GM18519 (cell line): ENCODE results near the gene GOLT1B.

ENCODE experiments used
- ATAC-seq: cut with Tn5 transposase; IDR thresholded peaks from one replicate; pipeline ENCODE4 v1.9.1; 2021; ENCODE audit warnings: mild to moderate bottlenecking, moderate library complexity; ENCODE audit not compliant: unreplicated experiment, low FRiP score

GOLT1B gene

DNA sequence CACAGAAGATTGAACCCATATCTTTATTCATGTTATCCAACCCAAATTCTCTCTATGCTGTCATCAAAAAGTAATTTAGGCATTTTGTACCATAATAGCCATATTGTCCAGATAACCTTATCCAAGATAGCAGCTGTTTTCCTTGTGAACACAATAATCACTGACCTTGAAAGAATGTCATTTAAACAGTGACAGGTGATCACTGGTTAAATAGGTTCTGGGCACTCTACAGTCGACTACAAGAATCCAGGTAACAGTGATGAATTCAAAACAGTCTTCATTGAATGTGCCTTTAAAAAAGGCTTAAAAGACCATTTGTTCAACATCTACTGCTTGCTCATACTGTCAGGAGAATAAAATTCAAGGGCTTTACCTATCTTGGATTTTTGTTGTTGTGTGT is 20.0 kb downstream of the GOLT1B start:
- no peak for ATAC-seq

DNA sequence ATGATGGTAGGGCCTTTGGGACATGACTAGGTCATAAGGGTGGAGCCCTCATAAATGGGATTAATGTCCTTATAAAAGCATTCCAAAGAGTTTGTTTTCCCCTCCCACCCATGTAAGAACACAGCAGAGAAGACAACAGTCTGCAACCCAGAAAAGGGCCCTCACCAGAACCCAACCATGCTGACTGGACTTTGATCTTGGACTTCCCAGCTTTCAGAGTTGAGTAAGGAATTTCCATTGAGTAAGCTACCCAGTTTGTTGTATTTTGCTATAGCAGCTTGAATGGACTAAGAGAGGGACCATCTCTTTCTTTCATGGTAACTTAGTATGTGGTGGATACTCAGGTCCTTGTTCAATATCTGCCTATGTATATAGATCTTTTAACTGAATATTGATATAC is 21.6 kb downstream of the GOLT1B start:
- ATAC-seq, result no peak

DNA sequence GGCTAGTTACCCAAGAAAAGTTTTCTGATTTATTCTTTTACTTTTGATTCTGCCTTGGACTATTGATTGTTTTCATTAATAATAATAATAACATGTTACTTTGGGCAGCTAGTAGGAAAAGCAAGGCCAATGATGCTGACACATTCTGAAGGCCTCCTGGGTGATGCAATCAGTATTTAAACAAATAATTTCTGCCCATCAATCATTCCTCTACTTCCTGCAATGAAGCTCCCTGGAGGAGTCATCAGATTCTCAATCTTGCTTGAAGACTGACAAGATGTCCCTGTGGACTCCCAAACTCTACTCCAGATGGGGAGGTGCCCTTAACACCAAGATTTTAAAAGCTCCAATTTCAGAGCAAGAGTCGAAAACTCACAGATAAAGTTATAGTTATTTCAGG is 24.5 kb downstream of the GOLT1B start, which contains the start of gene SPX:
Gene SPX, plus strand, starts transcription at position 244 of the 400 bp plus-strand sequence. CDS start 177 bp downstream, outside the sequence.
- ATAC-seq, result no peak

DNA sequence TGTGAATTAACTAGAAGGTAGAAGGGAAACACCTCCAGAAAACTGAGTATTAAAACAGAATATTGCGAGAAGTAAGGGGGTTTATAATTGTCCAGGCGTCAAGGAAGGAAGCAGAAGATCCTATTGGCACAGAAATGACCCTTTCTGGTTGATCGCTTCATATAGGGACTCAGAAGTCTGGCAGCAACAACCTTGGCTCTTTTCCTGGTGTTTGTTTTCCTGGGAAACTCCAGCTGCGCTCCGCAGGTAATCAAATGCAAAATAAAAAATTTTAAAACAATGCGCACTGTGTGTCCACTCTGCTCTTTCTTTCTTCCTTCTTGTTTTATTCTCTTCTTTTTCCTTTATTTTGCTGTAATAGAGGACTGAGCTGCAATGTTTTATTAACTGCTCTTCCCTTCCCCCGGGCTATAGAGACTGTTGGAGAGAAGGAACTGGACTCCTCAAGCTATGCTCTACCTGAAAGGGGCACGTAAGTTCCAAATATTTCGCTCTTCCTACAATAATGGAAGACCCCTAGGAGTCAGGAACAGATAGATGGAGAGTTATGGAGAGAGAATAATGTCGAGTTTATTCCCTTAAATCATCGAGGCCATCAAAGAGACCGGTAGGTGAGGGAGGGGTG is 25.2 kb downstream of the GOLT1B start:
- no peak for ATAC-seq

DNA sequence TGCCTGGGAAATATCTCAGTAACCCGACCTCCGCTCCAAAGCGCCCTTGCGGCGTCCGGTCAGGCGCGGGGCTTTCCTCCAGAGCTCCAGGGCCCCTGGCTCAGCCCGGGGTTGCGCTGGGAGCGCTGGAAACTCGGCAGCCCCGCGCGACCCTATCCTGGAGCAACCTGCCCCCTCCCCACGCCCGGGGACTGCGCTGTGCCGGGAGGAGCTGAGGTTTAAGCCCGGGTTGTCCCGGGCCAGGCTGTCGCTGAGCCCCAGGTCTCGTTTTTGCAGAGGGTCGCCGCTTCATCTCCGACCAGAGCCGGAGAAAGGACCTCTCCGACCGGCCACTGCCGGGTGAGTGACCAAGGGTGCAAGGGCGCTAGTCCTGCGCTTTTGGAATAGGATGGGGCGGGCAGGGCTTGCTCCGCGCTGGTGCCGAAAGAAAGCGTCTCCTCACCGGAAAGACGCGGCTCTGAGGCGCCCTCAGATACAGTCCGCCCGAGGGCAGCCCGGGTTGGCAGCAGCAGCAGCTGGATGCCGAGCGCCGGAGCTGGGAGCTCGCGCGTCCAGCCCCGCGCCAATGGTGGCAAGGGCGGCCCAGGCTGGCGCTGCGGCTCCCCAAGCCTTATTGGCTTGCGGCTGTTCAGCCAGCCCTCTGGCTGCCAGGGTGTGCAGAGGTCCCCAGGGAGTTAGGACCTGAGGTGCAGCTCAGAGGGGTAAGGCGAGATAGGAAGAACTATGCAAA is 26.0 kb downstream of the GOLT1B start:
- ATAC-seq, result peak; percentile 88

DNA sequence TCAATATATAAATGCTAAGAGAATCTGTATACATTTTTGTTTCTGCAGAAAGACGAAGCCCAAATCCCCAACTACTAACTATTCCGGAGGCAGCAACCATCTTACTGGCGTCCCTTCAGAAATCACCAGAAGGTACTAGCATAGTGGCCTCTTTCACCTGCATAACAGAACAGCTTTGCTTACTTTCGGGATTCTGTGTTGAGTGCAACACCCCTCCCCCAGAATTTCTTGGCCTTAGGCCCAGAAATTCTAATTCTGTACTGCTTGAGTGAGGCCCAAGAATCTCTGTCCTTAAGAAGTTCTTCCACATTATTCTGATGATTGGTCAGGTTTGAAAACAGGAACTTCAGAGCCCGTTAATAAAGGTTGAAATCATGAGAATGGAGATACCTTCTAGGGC is 27.4 kb downstream of the GOLT1B start:
- ATAC-seq, result no peak

DNA sequence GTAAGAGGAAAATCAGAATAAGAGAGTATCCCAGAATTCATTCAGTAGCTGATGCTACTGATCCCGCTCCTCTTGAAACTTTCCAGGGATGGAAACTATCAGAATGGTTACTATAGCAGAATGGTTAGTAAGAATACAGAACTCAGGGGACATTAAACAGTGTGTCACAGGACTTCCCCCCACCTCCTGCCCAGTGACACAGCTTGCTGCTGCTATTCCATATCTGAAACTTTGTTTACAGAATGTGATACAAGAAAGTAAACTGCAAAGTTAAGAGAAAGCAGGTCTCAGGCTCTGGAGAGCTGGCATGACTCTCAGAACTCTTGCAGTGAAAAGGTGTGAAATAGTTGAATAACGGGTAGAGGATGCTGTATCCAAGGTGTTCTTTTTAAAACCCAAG is 27.9 kb downstream of the GOLT1B start:
- no peak for ATAC-seq

DNA sequence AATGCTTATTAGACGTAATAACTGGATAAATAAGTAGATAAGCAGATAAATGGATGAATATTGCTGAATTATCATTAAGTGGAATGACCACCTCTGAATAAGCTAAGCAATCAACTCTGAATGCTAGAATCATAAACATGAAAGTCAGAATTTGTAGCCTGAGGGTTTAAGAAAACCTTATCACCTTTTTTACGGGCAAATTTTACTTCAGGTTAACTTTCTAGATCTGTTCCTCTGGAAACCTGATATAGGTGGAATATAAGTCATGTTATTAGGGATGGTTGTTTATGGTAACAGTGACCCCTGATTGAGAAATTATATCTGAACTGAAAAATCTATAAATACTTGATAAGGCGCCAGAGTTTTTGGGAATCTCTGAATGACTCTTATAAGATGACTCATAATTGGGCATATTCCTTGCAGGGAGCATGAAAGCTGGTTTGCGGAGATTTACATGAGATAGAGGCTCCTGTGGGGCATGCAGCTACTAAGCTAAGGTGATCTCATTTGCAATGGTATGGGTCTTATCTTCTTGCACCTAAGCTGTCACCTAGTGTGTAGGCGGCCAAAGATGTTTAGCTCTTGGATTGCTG is 36.6 kb downstream of the GOLT1B start:
- ATAC-seq, result no peak

DNA sequence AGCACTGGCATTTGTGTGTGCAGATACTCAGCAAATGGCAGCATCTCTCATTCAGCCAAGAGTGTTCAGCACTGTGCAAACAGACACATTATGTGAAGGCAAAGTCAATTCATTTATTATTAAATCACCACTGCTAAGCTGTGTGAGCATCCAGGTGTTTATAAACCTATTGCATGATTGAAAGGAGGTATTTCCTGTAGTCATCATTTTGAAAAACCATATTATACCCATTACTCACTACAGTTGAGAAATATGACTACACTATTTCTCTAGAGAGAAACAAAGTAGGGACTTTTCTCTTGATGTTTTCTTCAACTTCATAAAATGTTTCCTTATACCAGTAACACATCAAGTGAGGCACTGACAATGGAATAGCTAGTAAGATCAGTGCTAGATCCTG is 38.2 kb downstream of the GOLT1B start:
- ATAC-seq, result no peak

DNA sequence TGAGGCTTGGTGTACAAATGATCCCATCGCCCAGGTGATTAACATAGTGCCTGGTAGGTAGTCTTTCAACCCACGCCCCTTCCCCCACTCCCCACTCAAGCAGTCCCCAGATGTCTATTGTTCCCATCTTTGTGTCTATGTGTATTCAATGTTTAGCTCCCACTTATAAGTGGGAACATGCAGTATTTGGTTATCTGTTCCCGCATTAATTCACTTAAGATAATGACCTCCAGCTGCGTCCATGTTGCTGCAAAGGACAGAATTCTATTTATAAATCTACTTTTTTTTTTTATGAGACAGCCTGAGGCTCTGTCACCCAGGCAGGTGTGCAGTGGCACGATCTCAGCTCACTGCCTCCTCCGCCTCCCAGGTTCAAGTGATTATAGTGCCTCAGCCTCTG is 40.2 kb downstream of the GOLT1B start:
- no peak for ATAC-seq

DNA sequence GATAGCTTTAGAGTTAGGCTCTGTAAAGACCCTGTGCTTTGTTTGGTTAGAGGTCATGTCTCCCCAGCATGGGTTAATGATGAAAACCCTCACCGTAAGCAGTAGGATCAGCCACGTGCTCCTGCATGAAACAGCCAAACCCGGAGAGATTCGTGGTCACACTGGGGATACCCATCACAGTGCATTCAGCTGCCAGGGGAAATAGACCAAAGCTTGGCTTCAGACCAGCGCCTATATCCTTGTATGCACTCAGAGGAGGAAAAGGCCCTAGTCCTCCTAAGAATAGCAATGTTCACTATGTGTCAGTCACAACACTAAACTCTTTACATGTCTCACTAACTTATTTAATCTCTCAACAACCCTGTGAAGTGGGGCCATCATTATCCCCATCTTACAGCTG is 40.8 kb downstream of the GOLT1B start:
- ATAC-seq, result no peak

DNA sequence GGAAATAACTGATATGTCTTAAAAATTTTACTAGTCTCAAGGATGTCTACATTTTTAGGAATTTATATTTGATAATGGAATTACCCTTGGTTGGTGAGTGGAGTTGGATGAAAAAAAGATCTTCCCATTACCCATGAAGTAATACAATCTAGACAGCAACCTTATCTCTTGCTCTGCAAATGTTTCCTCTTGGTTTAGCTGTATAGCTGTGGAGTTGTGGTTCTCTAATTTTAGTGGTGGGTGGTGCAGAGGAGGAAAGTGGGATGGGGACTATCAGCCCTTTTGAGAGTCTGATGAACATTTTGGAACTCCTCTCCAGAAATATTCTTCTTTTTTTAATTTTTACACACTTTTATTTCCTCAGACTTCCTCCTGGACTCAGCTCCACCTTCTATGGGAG is 41.6 kb downstream of the GOLT1B start:
- ATAC-seq, result no peak

DNA sequence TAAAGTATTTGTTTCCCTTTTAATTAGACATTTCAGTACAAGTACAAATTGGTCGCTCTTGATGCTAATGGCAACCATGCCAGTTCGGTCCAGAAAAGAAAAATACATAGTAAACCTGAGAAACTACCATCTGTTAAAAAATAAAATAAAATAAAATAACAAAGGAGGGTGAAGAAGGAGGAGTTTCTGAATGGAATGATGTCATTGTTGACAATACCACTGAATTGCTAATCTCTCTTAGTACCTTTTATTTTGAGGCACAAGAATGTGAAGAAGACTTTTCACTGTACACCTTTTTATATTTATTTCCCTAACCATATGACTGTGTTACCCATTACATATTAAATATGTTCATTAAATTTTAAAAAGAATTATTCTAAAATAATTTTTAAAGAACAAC is 44.0 kb downstream of the GOLT1B start:
- no peak for ATAC-seq

DNA sequence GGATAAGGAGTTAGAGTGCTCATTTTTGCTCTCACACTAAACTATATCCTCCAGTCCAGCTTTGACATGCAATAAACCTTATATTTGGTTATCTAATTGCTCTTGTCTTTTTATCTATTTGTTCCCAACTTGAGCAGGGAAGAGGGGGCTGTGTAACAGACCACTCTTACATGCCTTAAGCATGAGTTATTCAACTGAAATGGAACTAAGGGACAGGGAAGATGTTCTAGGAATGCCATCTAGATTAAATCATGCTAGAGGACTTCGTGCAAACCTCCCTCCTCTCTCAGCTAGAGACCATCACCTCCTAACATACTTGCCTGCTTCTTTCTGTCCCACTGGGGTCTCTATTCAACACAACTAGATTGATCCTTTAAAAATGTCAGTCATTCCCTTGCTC is 45.1 kb downstream of the GOLT1B start:
- no peak for ATAC-seq

DNA sequence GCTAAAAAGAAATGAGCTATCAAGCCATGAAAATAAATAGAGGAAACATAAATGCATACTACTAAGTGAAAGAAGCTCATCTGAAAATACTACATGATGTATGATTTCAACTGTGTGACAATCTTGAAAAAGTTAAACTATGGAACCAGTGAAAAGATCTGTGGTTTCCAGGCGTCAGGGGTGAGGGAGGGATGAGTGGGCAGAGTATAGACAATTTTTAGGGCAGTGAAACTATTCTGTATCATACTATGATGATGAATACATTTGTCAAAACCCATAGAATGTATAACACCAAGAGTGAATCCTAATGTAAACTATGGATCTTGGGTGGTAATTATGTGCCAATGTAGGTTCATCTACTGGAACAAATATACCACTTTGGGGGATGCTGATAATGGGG is 45.8 kb downstream of the GOLT1B start:
- ATAC-seq, result no peak

DNA sequence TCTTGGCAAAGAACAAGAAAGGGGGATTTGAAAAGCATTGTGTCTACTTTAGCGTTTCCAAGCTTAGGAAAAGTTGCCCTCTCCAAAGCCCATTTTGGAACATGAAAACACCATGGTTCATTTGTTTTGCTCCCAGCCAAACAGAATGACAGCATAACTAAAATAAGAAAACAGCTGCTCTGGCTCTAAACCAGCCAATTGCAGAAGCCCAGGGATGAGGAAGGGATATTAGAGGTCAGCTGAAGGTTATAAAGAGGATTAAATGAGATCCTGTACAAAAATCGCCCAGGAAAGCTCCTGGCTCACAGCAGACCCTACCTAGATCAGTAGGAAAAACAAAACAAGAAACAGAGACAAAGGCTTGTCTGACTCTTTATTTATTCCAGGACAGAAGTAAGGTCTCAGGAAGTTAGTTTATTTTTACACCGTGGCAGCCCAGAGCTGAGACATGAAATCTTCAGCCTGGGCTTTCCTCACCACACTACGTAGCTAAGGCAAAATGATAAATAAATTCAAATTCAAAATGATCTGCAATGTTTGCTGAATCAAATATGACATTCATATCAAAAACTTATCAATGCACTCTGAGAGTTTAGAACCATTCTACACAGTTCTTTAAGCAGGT is 50.4 kb downstream of the GOLT1B start:
- ATAC-seq, result no peak

DNA sequence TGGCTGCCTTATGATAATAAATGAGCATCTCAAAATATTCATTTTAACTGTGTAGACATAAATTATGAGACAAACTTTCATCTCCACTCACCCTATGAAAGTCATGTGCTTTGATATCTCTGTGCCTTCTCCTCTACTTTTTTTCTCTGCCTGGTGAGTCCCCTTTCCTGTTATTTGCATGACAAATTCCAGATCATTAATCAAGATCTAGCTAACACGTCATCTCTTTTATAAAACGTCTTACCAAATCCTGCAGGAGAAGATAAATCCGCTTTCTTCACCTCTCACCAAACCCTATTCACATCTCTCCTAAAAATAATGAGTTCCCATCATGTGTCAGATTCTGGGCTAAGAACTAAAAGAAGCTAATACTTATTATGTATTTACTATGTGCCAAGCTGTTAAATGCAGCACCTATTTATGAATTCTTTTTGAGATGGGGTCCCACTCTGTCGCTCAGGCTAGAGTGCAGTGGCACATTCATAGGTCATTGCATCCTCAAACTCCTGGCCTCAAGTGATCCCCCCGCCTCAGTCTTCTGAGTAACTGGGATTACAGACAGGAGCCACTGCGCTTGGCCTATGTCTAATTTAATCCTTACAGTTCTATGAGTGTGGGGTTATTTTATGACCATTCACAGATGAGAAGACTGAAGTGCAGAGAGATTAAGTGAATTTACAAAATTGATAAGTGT is 51.2 kb downstream of the GOLT1B start:
- no peak for ATAC-seq

DNA sequence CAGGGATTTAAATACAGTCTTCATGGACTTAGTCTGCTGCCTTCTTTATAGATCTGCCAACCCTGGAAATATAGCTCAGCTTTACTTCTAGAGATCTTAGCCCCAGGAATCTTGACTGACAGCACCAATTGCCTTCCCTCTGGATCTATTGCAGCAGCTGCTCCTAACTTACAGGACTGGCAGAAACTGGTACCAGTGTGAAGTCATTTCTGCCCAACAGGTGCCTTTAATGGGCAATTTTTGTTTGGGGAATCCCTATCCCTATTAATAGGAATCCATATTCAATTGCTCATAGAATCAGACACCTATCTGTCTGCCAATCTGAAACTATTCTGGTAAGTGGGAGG is 51.7 kb downstream of the GOLT1B start:
- no peak for ATAC-seq

DNA sequence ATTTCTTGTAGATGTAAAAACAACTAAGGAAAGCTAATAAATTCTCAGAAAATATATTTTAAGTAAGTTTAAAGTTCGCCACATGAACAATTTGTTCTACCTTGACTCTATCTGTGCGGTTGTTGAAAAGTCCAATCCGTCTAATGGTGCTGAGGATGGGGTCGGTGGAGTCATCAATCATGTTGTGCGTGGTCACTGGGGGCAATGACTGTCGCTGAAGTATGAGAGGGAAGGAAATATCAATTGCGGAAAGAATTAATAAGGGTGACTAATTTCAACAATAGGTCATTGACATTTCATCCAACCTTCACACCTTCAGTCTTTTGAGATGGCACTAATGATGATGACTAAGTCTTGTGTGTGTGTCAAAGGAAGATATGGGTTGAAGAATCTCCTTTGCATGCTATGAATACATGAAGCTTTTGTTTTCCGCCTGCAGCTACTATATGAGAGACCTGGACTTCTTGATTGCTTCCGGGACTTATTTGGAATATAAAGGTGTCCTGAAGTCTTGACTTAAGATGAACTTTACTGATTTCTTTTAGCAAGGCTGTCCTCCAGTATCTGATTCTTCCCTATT is 56.6 kb downstream of the GOLT1B start:
- no peak for ATAC-seq

DNA sequence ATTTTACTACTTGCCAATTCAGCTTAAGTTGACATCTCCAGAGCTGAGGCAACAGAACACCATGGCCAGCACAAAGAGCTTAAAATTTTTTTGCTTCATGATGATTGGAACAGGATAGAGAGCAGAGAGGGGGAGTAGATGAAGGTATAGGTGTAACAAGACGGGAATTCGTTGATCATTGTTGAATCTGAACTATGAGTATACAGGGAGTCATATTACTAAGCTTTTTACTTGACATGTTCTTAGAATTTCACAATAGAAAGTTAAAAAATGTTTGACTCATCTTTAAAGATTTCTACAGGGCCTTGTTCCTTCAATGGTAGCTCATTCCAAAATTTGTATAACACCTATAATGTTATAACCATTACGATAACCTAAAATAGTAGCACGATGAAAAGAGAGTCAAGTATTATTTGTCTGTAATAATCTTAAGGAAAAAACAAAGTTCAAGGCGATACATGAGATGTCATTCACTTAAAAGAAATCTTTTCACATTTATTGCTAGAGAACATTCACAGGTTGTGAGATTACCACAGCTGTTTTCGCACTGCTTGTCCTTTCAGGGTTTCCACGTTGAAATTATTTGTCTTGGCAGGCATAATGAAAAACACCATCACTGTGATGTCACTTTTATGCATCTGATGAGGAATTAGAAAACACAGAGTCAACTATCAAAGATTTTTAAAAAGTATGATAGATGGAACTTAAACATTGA is 58.4 kb downstream of the GOLT1B start:
- ATAC-seq, result no peak
